GM10266 (cell line): ENCODE measurements around the gene SUPT20HL2.

Experiments
- DNase-seq: peaks from one replicate; pipeline ENCODE4 v3.0.0; 2012; ENCODE audit errors: extremely low spot score
- TF ChIP-seq, protein P1 (sequence below): IDR thresholded peaks from 2 replicates; pipeline ENCODE4 v1.5.1; 2012; ENCODE audit warnings: mild to moderate bottlenecking, low read depth; ENCODE audit not compliant: control insufficient read depth, insufficient read depth; ENCODE audit errors: missing control alignments

The SUPT20HL2 gene

DNA sequence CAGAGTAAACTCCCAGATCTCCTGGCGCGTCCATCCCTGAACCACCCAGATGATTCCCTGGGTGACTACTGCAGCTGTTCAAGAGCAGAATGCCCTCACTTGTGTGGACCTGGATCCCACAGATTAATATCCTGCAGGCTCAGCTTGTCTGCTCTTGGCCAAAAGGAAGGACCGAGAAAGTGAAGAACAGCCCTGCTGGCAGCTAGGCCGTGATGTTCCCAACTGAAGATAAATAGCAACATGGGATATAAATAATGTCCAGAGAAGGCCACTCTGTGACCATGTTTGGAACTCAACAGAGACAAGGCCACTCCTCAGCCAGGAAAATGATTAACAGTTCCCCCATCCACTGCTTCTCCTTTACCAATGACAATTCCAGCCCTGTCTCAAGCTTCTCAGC, 21.5 kb downstream of the SUPT20HL2 start:
- TF ChIP-seq, protein P1, sequence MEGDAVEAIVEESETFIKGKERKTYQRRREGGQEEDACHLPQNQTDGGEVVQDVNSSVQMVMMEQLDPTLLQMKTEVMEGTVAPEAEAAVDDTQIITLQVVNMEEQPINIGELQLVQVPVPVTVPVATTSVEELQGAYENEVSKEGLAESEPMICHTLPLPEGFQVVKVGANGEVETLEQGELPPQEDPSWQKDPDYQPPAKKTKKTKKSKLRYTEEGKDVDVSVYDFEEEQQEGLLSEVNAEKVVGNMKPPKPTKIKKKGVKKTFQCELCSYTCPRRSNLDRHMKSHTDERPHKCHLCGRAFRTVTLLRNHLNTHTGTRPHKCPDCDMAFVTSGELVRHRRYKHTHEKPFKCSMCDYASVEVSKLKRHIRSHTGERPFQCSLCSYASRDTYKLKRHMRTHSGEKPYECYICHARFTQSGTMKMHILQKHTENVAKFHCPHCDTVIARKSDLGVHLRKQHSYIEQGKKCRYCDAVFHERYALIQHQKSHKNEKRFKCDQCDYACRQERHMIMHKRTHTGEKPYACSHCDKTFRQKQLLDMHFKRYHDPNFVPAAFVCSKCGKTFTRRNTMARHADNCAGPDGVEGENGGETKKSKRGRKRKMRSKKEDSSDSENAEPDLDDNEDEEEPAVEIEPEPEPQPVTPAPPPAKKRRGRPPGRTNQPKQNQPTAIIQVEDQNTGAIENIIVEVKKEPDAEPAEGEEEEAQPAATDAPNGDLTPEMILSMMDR: no peak
- no peak for DNase-seq

DNA sequence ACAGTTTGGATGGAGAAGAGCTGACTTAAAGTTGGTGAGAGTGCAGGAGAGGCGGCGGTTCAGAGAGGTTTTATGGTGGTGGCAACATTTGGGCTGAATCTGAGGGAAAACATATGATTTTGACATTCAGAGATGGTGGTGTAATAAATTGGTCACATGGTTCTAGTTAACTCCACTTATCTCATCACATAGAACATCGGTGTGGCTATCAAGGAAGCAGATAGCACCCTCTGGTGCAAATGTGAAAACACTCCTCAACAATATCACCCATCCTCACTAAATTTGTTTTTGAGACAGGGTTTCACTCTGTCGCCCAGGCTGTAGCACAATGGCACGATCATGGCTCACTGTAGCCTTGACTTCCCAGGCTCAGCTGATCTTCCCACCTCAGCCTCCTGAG, 28.8 kb downstream of the SUPT20HL2 start:
- no peak for DNase-seq
- TF ChIP-seq, protein P1: no peak

DNA sequence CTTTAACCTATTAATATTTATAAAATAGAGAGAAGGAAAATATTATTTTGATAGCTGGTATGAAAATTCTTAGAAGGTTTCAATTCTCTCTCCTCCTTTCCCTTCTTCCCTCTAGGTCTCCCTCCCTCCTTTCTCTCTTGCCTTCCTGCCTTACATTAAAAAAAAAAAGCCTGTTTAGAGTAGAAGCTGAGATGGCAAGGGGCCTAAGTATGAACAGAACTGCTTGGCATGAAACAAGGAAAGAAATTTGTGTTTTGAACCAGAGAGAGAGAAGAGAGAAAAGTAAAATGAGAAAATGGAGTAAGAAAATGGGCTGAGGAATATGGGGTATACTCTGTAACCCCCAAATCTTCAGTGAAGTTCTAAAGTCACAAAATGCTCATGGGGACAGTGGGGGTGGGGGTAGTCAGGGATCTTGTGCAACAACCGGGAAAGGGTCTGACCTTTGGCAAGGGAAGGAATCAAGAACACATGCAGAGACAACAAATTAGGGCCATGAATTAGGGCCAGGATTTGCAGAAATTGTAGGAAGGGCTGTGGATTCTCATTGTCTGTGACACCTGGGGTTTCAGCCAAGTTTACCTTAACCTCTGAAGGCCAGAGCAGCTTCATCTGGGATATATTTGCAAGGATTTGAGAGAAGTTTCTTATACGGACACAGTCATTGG, 30.6 kb downstream of the SUPT20HL2 start:
- DNase-seq: no peak
- TF ChIP-seq, protein P1: no peak

DNA sequence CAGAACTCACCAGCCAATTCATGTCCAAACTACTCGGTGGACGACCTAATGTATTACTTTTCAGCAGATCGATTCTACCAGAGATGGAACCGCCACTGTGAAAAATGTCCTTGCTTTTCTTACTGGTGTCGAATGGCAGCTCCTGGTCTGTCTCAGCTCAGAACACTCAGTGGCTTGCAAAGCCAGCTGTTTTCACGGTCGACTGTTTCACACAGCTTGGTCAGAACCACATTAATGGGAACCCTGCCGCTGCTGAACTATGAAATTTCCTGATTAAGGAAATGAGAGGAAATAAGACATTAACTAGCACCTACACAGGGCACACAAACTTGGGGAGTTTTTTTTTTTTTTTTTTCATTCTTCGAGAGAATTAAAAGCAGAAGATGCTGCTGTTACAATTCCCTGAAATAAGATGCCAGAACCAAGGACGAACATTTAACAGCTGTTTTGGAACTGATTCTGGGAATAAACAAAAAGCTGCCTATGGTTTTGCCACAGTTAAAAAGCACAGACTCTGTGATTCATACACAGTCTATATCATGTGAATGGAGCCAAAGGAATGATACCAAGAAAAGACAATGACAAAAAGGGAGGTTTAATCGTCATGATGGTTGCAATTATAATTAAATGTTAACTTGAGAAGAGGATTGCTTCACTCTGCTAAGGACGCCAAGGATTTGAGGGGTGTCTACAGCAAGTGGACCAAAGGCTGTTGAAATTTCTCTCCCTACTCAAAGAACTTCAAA, 31.3 kb downstream of the SUPT20HL2 start:
- DNase-seq: no peak
- TF ChIP-seq, protein P1: no peak

DNA sequence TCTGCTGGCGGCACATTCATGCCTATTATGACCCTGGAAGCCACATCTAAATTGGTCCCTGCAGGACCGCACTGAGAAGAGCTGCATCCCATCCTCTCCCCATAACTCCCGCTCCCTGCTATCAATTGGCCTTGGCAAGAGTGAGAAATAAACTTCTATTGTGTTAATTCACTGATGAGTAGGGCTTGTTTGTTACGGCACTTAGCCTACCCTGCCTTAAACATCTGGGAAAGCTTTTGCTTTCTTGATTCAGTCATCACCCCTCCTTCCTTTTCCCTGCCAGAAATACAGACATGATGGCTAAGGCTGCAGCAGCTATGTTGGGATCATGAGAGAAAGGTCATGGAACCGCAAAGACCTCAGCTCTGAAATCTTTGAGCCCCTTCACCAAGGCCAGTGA, 36.5 kb downstream of the SUPT20HL2 start:
- DNase-seq: no peak
- TF ChIP-seq, protein P1: no peak

DNA sequence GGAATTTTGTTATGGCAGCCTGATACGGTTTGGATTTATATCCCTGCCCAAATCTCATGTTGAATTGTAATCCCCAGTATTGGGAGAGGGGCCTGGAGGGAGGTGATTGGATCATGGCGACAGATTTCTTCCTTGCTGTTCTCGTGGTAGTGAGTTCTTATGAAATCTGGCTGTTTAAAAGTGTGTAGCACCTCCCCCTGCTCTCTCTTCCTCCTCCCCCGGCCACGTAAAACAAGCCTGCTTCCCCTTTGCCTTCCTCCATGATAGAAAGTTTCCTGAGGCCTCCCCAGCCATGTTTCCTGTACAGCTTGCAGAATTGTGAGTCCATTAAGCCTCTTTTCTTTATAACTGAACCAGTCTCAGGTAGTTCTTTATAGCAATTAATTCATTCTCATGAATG, 37.9 kb downstream of the SUPT20HL2 start:
- TF ChIP-seq, protein P1: no peak
- no peak for DNase-seq

DNA sequence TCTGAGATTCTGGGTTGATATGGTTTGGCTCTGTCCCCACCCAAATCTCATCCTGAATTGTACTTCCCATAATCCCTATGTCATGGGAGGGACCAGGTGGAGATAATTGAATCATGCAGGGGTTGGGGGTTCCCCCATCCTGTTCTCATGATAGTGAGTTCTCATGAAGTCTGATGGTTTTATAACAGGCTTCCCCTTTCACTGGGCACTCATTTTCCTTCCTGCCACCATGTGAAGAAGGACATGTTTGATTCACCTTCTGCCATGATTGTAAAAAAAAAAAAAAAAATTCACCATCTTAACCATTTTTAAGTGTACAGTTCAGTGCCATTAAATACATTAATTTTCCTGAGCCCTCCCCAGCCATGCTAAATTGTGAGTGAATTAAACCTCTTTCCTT, 42.6 kb downstream of the SUPT20HL2 start:
- TF ChIP-seq, protein P1: no peak
- no peak for DNase-seq
